Measurements from ENCODE around the gene C1orf52. TPM values are rescaled to one million over a fixed set of nuclear protein-coding genes. Genes with fewer than 3 reads are reported as not detected.

The C1orf52 gene
- total RNA-seq, 2 experiments from 2014 or later = 23.5 to 24.6 TPM

DNA sequence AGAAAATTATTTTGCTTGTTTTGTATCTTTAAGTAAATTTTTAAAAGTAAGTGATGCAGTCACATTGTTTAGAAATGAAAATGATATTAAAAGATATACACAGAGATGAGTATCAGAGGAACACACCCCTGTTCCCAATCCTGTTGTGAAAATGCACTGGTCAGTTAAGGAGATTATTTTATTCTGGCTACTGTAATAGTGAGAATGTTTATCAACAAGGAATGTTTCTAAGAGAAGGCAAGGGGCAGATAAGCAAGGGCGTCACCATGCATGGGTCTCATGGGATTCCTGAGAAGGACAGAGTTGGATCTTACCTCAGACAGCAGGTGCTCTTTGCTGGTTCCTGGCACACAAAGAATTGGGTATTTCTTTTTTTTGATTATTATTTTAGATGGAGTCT lies 21.8 kb downstream of the C1orf52 start:
- no peak for DNase-seq
- no peaks in the 10 kb centered on the region for H3K36me3 Mint-ChIP-seq (ENCODE audit: low read depth)
- CTCF ChIA-PET = no interaction called here
- no peak overlapping the region for H3K4me3 Mint-ChIP-seq
- H3K4me1 Mint-ChIP-seq = peaks cover 7% of the 10 kb centered on the region
- intact Hi-C loops (cut with DNase I, micrococcal nuclease) = no loop called here
- H3K27ac Mint-ChIP-seq = no peak overlapping the region
- ATAC-seq = no peak
- H3K27me3 Mint-ChIP-seq = peaks cover 3% of the 10 kb centered on the region
- POLR2A ChIA-PET = no interaction called here
- H3K9me3 Mint-ChIP-seq (ENCODE audit: low read depth) = no peaks in the 10 kb centered on the region

DNA sequence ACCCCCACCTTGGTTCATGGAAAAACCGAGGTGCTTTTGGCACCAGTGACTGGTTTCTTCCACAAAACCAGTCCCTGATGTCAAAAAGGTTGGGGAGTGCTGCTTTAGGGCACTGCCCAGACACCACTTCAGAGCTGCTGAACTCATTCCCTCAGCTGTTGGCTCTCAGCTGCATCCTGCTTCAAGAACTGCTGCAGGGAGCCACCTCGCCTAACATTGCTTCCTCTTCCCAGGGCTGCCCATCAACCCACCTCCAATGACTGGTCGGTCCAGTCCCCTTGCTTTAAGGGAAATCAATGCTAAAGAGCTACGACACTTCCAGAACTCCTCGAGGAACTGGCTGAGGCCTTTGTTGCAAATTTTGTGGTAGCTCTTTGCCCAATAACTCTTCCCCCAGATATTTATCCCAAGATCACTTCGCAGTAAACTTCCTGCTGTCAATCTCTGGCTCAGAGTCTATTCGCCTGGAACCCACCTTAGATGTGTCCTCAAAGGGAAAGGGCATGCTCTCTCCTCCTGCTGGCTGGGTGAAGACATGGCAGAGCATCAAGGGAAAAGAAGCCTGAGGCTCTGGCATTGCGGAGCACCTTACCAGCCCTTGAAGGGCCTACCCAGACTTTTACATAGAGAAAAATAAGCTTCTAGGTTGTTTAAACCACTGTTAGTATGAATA lies 29.0 kb downstream of the C1orf52 start:
- CTCF ChIA-PET = interaction anchor here (0.6 to 2.0 kb wide), 7 partner anchors 18 to 924 kb away, joined by 3 to 8 read pairs (median 4); partner anchors contain the start of gene C1orf52
- intact Hi-C loops (cut with DNase I, micrococcal nuclease) = no loop called here
- ATAC-seq (peak; percentile 36), DNase-seq (peak; percentile 13)
- POLR2A ChIA-PET = no interaction called here
- Mint-ChIP-seq H3K4me1 (no peaks in the 10 kb centered on the region), H3K4me3 (no peak overlapping the region), H3K27me3 (no peaks in the 10 kb centered on the region), H3K9me3 (ENCODE audit: low read depth) (no peaks in the 10 kb centered on the region), H3K27ac (no peak overlapping the region), H3K36me3 (ENCODE audit: low read depth) (no peaks in the 10 kb centered on the region)

DNA sequence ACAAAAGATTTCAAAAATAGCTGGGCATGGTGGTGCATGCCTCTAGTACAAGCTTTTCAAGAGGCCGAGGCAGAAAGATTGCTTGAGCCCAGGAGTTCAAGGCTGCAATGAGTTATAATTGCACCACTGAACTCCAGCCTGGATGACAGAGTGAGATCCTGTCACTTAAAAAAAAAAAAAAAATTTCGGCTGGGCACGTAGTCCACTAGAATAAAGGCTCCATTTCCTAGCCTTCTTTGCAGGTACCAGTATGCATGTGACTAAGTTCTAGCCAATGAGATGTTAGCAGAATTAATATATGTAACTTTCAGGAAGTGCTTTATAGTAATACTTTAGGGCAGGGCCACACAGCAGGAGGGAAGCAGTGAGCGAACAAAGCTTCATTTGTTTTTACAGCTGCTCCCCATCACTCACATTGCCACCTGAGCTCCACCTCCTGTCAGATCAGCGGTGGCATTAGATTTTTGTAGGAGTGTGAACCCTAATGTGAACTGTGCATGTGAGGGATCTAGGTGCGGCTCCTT lies 29.8 kb downstream of the C1orf52 start:
- H3K4me1 Mint-ChIP-seq = no peaks in the 10 kb centered on the region
- H3K36me3 Mint-ChIP-seq (ENCODE audit: low read depth) = no peaks in the 10 kb centered on the region
- intact Hi-C loops (cut with DNase I, micrococcal nuclease) = no loop called here
- no peak overlapping the region for H3K27ac Mint-ChIP-seq
- no peak for ATAC-seq
- DNase-seq = no peak
- POLR2A ChIA-PET = no interaction called here
- H3K27me3 Mint-ChIP-seq = no peaks in the 10 kb centered on the region
- no peak overlapping the region for H3K4me3 Mint-ChIP-seq
- CTCF ChIA-PET = interaction anchor here (1.5 to 1.9 kb wide), 2 partner anchors 30 to 285 kb away, joined by 4 to 7 read pairs; partner anchors contain the start of gene C1orf52
- H3K9me3 Mint-ChIP-seq (ENCODE audit: low read depth) = no peaks in the 10 kb centered on the region

DNA sequence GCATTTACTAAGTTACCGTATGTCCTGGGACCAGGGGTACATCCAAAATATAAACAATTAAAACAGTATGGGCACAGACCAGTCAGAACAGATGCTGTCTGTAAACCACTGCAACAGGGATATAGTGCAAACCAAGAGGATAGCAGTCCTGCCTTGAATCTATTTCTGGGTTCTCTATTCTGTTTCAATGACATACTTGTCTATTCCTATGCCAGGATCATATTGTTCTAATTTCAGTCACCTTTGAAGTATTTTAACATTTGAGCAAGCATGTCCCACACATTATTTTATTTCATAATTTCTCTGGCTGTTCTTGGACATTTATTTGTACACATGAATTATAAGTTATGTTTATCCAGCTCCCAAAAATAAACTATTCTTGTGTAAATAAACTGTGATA lies 30.5 kb downstream of the C1orf52 start:
- Mint-ChIP-seq H3K9me3 (ENCODE audit: low read depth) (no peaks in the 10 kb centered on the region), H3K4me3 (no peak overlapping the region), H3K4me1 (no peaks in the 10 kb centered on the region), H3K27ac (no peak overlapping the region), H3K27me3 (no peaks in the 10 kb centered on the region), H3K36me3 (ENCODE audit: low read depth) (no peaks in the 10 kb centered on the region)
- ChIA-PET POLR2A (interaction anchor here (0.6 kb wide), 1 partner anchor 12 kb away, joined by 5 read pairs; no protein-coding TSS in a partner anchor), CTCF (interaction anchor here (0.6 to 1.9 kb wide), 4 partner anchors 26 to 284 kb away, joined by 3 to 7 read pairs (median 4); partner anchors contain the start of gene C1orf52)
- DNase-seq (no peak), ATAC-seq (no peak)
- intact Hi-C loops (cut with DNase I, micrococcal nuclease) = no loop called here

DNA sequence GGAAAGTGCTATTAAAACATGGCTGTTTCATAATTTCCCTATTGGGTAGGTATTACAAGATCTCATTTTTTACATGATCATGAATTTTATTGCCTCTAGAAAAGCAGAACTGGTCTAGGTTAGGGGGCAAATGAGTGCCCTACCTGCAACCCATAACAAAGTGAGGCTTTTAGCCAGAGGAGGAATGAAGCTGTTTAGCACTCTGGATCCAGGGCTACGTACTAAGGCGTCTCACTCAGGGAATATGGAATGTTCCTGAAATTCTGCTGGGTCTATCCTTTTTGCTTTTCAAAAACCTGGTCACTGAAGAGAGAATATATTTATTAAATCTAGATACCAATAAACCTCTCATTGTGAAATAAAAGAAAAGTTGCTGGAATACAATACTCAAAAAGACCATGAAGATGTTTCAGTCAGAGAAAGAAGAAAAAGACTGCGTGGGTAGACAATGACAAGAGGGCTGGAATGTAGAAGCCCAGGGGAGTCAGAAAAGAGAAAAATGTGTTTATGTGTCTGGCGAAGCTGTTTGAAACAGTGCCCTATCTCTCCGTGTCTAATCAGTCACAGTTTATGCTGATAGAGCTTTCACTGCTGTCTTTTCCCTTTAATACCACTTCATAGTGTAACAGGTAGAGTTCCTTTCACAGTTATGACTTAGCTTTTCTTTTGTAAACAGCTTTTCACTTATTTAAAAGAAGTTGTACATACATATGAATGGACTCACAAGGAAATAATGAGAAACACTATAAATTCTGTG lies 33.7 kb downstream of the C1orf52 start:
- H3K27me3 Mint-ChIP-seq = peaks cover 2% of the 10 kb centered on the region
- ATAC-seq (no peak), DNase-seq (no peak)
- CTCF ChIA-PET = interaction anchor here (1.4 to 3.3 kb wide), 2 partner anchors 29 to 290 kb away, joined by 4 to 10 read pairs; no protein-coding TSS in a partner anchor
- POLR2A ChIA-PET = interaction anchor here (0.5 kb wide), 1 partner anchor 46 kb away, joined by 5 read pairs; no protein-coding TSS in a partner anchor
- H3K4me1 Mint-ChIP-seq = no peaks in the 10 kb centered on the region
- H3K36me3 Mint-ChIP-seq (ENCODE audit: low read depth) = no peaks in the 10 kb centered on the region
- no peak overlapping the region for H3K27ac Mint-ChIP-seq
- no peaks in the 10 kb centered on the region for H3K9me3 Mint-ChIP-seq (ENCODE audit: low read depth)
- intact Hi-C loops (cut with DNase I, micrococcal nuclease) = no loop called here
- no peak overlapping the region for H3K4me3 Mint-ChIP-seq

DNA sequence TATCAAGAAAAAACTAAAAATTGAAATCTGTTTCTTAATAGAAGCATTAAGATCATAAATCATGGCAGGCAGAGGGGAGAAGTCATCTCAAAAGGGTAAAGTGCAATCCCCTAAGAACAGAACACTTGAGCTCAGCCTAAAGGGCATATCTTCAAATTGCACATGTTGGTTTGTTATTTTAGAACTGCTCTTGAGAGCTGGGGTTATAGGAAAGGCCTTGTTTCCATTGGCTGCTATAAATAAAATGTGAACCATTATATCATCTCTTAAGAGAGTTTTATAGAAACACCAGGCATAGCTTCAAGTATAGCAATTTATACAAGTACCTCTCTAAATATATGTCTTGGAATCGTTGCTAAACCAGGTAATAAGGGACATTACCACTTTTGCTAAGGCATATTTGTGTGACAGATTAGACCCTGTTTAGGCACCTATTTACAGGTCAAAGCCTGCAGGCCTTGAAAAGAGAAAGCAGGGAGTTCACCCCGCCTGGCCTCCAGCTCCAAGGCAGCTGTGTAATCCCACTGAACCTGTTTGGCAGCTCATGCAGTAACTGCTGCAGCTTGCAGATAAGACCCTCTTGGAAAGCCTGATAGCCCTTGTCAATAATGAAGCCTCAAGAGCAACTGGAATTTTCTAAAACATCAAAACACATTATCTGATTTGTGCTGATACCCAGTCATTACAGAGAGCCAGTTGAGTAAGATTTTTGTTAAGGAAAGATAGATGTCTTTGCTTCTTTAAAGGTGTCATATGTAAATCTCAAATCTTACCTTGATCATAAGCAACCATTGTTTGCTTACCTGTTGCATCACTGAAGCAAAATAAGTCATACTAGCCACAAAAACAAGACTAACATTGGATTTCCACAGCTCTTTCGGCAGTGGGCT lies 34.5 kb downstream of the C1orf52 start:
- Mint-ChIP-seq H3K27me3 (peaks cover 2% of the 10 kb centered on the region), H3K27ac (no peak overlapping the region), H3K4me1 (no peaks in the 10 kb centered on the region), H3K9me3 (ENCODE audit: low read depth) (no peaks in the 10 kb centered on the region), H3K36me3 (ENCODE audit: low read depth) (no peaks in the 10 kb centered on the region), H3K4me3 (no peak overlapping the region)
- POLR2A ChIA-PET = interaction anchor here (0.5 kb wide), 1 partner anchor 47 kb away, joined by 5 read pairs; no protein-coding TSS in a partner anchor
- DNase-seq = no peak
- CTCF ChIA-PET = interaction anchor here (0.6 to 3.3 kb wide), 5 partner anchors 14 to 289 kb away, joined by 3 to 10 read pairs (median 3); no protein-coding TSS in a partner anchor
- intact Hi-C loops (cut with DNase I, micrococcal nuclease) = no loop called here
- ATAC-seq = no peak

DNA sequence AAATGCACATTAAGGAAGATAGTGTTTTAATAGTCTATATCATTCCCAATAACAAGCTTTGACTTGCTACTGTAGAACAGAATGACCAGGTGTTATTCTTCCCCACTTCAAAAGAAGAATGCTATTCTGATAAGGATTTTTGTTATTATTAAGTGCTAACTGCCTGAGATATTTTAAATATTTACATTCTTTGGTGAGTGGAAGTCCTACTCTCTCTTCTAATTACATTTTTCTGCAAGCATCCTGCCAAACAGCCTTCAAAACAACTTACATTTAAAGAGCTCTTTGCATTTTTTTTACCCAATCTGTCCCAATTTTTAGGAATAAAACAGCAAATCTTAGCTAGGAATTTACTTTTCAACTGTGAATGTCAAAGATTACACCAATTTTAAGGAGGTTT lies 35.2 kb downstream of the C1orf52 start:
- H3K4me3 Mint-ChIP-seq = no peak overlapping the region
- intact Hi-C loops (cut with DNase I, micrococcal nuclease) = no loop called here
- H3K9me3 Mint-ChIP-seq (ENCODE audit: low read depth) = no peaks in the 10 kb centered on the region
- ChIA-PET POLR2A (no interaction called here), CTCF (interaction anchor here (0.6 to 3.3 kb wide), 4 partner anchors 14 to 289 kb away, joined by 3 to 10 read pairs (median 4); no protein-coding TSS in a partner anchor)
- DNase-seq (no peak), ATAC-seq (no peak)
- peaks cover 4% of the 10 kb centered on the region for H3K27me3 Mint-ChIP-seq
- H3K4me1 Mint-ChIP-seq = no peaks in the 10 kb centered on the region
- H3K27ac Mint-ChIP-seq = no peak overlapping the region
- H3K36me3 Mint-ChIP-seq (ENCODE audit: low read depth) = no peaks in the 10 kb centered on the region

DNA sequence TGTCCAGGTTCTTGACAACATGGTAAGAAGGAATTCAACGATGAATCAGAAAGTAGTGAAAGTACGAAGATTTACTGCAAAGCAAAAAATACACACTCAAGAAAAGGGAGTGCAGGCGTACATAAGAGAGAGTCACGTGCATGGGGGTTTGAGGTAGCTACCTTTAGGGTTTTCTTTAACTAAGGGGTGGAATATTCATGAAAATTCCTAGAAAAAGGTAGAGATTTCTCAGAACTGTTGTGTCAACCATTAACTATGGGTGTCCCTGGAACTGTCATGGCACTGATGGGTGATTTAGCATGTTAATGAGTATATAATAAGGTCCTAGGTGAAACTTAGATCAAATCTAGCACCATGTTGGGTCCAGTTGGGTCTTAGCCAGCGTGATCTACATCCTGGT lies 36.1 kb downstream of the C1orf52 start:
- CTCF ChIA-PET = interaction anchor here (1.2 to 3.3 kb wide), 2 partner anchors 13 to 31 kb away, joined by 3 to 10 read pairs; no protein-coding TSS in a partner anchor
- H3K9me3 Mint-ChIP-seq (ENCODE audit: low read depth) = no peaks in the 10 kb centered on the region
- H3K4me1 Mint-ChIP-seq = no peaks in the 10 kb centered on the region
- H3K27me3 Mint-ChIP-seq = peaks cover 7% of the 10 kb centered on the region
- ATAC-seq (no peak), DNase-seq (no peak)
- intact Hi-C loops (cut with DNase I, micrococcal nuclease) = no loop called here
- POLR2A ChIA-PET = interaction anchor here (0.8 kb wide), 1 partner anchor 53 kb away, joined by 3 read pairs; the partner anchor contains the start of gene BCL10
- H3K36me3 Mint-ChIP-seq (ENCODE audit: low read depth) = no peaks in the 10 kb centered on the region
- H3K4me3 Mint-ChIP-seq = no peak overlapping the region
- H3K27ac Mint-ChIP-seq = no peak overlapping the region

DNA sequence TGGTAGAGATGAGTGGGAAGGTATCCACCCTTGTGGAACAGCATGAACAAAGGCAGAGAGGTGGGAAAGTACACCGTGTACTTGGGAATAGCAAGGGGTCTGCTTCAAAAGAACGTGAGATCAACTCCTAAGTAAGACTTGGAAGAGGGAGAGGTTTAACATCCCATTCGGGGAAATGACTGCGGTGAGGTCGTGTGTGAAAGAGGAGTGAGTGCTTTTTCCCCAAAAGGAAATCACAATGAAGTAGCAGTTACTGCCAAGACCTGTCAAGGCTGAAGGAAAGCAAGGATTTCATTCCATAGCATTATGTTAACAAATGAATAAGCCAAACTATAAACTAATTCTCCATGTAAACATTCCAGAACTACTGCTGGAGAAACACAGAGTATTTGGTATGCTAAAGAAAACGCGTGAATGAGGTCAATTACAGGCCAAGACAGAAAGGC lies 38.7 kb downstream of the C1orf52 start:
- ATAC-seq (no peak), DNase-seq (no peak)
- CTCF ChIA-PET = no interaction called here
- Mint-ChIP-seq H3K9me3 (ENCODE audit: low read depth) (no peaks in the 10 kb centered on the region), H3K4me3 (no peak overlapping the region), H3K4me1 (no peaks in the 10 kb centered on the region), H3K36me3 (ENCODE audit: low read depth) (no peaks in the 10 kb centered on the region), H3K27me3 (peaks cover 21% of the 10 kb centered on the region), H3K27ac (no peak overlapping the region)
- POLR2A ChIA-PET = no interaction called here
- intact Hi-C loops (cut with DNase I, micrococcal nuclease) = no loop called here

DNA sequence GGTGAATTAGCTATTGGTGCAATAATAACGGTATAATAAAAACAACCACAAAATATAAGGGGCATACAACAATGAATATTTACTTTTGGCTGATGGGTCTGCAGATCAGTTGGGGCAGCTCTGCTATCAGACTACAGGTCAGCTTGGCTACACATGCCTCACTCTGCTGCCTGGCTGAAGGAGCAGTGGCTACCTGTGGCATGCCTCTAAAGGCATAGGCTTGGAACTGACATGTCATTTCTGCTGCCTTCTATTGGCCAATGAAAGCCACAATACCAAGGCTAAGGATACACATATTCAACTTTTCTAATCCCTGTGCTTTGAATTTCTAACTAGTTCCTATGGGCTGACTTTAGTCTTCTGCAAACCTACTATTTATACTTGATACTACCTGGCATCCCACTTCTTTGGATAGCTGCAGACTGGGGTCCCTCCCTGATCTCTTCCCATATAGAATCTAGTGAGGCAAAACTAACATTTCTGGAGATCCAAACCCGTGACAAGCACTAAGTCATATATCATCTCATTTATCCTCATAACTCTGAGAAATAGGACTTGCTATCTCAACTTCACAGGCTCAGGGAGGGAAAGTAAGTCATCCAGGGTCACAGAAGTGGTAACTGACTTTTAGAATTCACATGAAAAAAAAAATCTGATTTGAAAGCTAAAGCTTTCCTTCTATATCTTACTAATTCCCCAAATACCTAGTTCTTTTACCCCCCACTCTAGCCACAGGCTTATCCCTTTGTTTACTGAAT lies 39.4 kb downstream of the C1orf52 start:
- DNase-seq (no peak), ATAC-seq (no peak)
- H3K4me1 Mint-ChIP-seq = no peaks in the 10 kb centered on the region
- H3K9me3 Mint-ChIP-seq (ENCODE audit: low read depth) = no peaks in the 10 kb centered on the region
- H3K27ac Mint-ChIP-seq = no peak overlapping the region
- peaks cover 25% of the 10 kb centered on the region for H3K27me3 Mint-ChIP-seq
- POLR2A ChIA-PET = no interaction called here
- intact Hi-C loops (cut with DNase I, micrococcal nuclease) = no loop called here
- no peaks in the 10 kb centered on the region for H3K36me3 Mint-ChIP-seq (ENCODE audit: low read depth)
- CTCF ChIA-PET = interaction anchor here (0.7 kb wide), 1 partner anchor 442 kb away, joined by 3 read pairs; no protein-coding TSS in a partner anchor
- H3K4me3 Mint-ChIP-seq = no peak overlapping the region
